Neural cell (in vitro differentiated cells): ENCODE measurements around the gene TYMP. TPM values are rescaled to one million over a fixed set of nuclear protein-coding genes. Genes with fewer than 3 reads are reported as not detected.
"Not testable (repeated sequence)": the region's sequence is repeated elsewhere in the genome, so short reads cannot be mapped to it uniquely, and the experiment has no call there.

Source experiments
- H2AFZ ChIP-seq: fragments of 200-600, 300-800 bp; sonication (generic), shearing (Covaris generic); 2 replicates; pipeline ENCODE4 v1.6.0; 2014; ENCODE audit warnings: low read depth, mild to moderate bottlenecking, antibody characterized with exemption, low read length, moderate library complexity
- H3F3A ChIP-seq: fragments of 200-600 bp; shearing (Covaris generic); 2 replicates; pipeline ENCODE4 v1.6.1; 2016; ENCODE audit warnings: mild to moderate bottlenecking, moderate library complexity, mixed read lengths, antibody characterized with exemption, low read length; ENCODE audit not compliant: insufficient read depth, poor library complexity, severe bottlenecking
- H3K27ac ChIP-seq: fragments of 200-600, 300-800 bp; sonication (generic), shearing (Covaris generic); 2 replicates; pipeline ENCODE4 v1.5.1; 2014; ENCODE audit warnings: mild to moderate bottlenecking, low read length, moderate library complexity
- H3K27me3 ChIP-seq: fragments of 300-800, 200-600 bp; sonication (generic), shearing (Covaris generic); 2 replicates; pipeline ENCODE4 v1.6.0; 2014; ENCODE audit warnings: mild to moderate bottlenecking, low read depth, low read length, moderate library complexity; ENCODE audit not compliant: insufficient read depth
- H3K36me3 ChIP-seq: fragments of 300-800, 200-600 bp; sonication (generic), shearing (Covaris generic); 2 replicates; pipeline ENCODE4 v1.5.1; 2014; ENCODE audit warnings: mild to moderate bottlenecking, antibody characterized with exemption, low read length, moderate library complexity; ENCODE audit not compliant: insufficient read depth
- H3K4me2 ChIP-seq: fragments of 300-800, 200-600 bp; sonication (generic), shearing (Covaris generic); 2 replicates; pipeline ENCODE4 v1.6.0; 2014; ENCODE audit warnings: mild to moderate bottlenecking, low read length
- H3K4me3 ChIP-seq: fragments of 300-800, 200-600 bp; sonication (generic), shearing (Covaris generic); 2 replicates; pipeline ENCODE4 v1.5.1; 2014; ENCODE audit warnings: mild to moderate bottlenecking, low read length, moderate library complexity
- H3K79me2 ChIP-seq: fragments of 200-600 bp; shearing (Covaris generic); replicated peaks from 2 replicates; pipeline ENCODE4 v1.6.0; 2014; ENCODE audit warnings: mild to moderate bottlenecking, low read length, moderate library complexity; ENCODE audit not compliant: insufficient read depth
- H3K9ac ChIP-seq: fragments of 300-800, 200-600 bp; sonication (generic), shearing (Covaris generic); 2 replicates; pipeline ENCODE4 v1.6.1; 2016; ENCODE audit warnings: mild to moderate bottlenecking, low read length, mixed read lengths
- H3K9me2 ChIP-seq: fragments of 200-600 bp; shearing (Covaris generic); 2 replicates; pipeline ENCODE4 v1.6.1; 2016; ENCODE audit warnings: mild to moderate bottlenecking, low read length, mixed read lengths; ENCODE audit not compliant: insufficient read depth
- H3K9me3 ChIP-seq: fragments of 200-600, 300-800 bp; sonication (generic), shearing (Covaris generic); 2 replicates; pipeline ENCODE4 v1.6.1; 2016; ENCODE audit warnings: mild to moderate bottlenecking, mixed run types, low read length, moderate library complexity, mixed read lengths
- H4K20me1 ChIP-seq: fragments of 200-600 bp; shearing (Covaris generic); 2 replicates; pipeline ENCODE4 v1.6.1; 2016; ENCODE audit warnings: mild to moderate bottlenecking, mixed run types; ENCODE audit not compliant: insufficient read depth
- EP300 ChIP-seq: fragments of 450-650 bp; conservative IDR thresholded peaks from 2 replicates; pipeline ENCODE4 v1.6.1; 2014; ENCODE audit warnings: antibody characterized with exemption, mild to moderate bottlenecking, moderate library complexity; ENCODE audit not compliant: poor library complexity, severe bottlenecking
- EZH2 ChIP-seq: fragments of 200-600, 300-800 bp; shearing (Covaris generic), sonication (generic); IDR thresholded peaks from 2 replicates; pipeline ENCODE4 v1.6.1; 2014; ENCODE audit warnings: antibody characterized with exemption, low read length, borderline replicate concordance, mild to moderate bottlenecking; ENCODE audit not compliant: insufficient read depth, poor library complexity, severe bottlenecking
- MXI1 ChIP-seq: fragments of 450-650 bp; conservative IDR thresholded peaks from 2 replicates; pipeline ENCODE4 v1.6.1; 2014; ENCODE audit warnings: antibody characterized with exemption, mild to moderate bottlenecking; ENCODE audit not compliant: poor library complexity, severe bottlenecking
- POLR2AphosphoS5 ChIP-seq: IDR thresholded peaks from 2 replicates; pipeline ENCODE4 v1.6.1; 2012
- RAD21 ChIP-seq: fragments of 450-650 bp; conservative IDR thresholded peaks from 2 replicates; pipeline ENCODE4 v1.6.1; 2014; ENCODE audit warnings: antibody characterized with exemption, mild to moderate bottlenecking, moderate library complexity
- SMC3 ChIP-seq: fragments of 450-650 bp; conservative IDR thresholded peaks from 2 replicates; pipeline ENCODE4 v1.6.1; 2014; ENCODE audit warnings: antibody characterized with exemption, mild to moderate bottlenecking, moderate library complexity; ENCODE audit not compliant: poor library complexity
- TAF1 ChIP-seq: IDR thresholded peaks from 2 replicates; pipeline ENCODE4 v1.6.1; 2012; ENCODE audit warnings: low read depth
- polyA plus RNA-seq: library from polyadenylated mRNA; depleted of rRNA; stranded (reverse); fragments of >200 nt; gene quantifications from 2 replicates; pipeline ENCODE4 v1.2.3, GENCODE V29; 2014
- TF ChIP-seq, protein P1 (sequence below): IDR thresholded peaks from 2 replicates; pipeline ENCODE4 v1.6.1; 2012; ENCODE audit warnings: borderline replicate concordance
- TF ChIP-seq, protein P2 (sequence below): fragments of 450-650 bp; IDR thresholded peaks from 2 replicates; pipeline ENCODE4 v1.5.1; 2014; ENCODE audit warnings: antibody characterized with exemption, mild to moderate bottlenecking, moderate library complexity; ENCODE audit not compliant: poor library complexity, severe bottlenecking

TYMP gene
- polyA plus RNA-seq, 1 donor from 2014 or later = 0.87 TPM

- Histone ChIP-seq H3F3A (no peaks in the 10 kb centered on the region), H4K20me1 (no peaks in the 10 kb centered on the region), H2AFZ (no peak overlapping the region), H3K4me3 (no peak overlapping the region), H3K9ac (no peak overlapping the region), H3K79me2 (no peaks in the 10 kb centered on the region), H3K27ac (no peak overlapping the region), H3K36me3 (no peaks in the 10 kb centered on the region), H3K27me3 (no peaks in the 10 kb centered on the region), H3K9me3 (no peaks in the 10 kb centered on the region), H3K4me2 (no peak overlapping the region), H3K9me2 (no peaks in the 10 kb centered on the region)
- no peak for TF ChIP-seq TAF1
- TF ChIP-seq EP300 = no peak
- TF ChIP-seq, protein P1, sequence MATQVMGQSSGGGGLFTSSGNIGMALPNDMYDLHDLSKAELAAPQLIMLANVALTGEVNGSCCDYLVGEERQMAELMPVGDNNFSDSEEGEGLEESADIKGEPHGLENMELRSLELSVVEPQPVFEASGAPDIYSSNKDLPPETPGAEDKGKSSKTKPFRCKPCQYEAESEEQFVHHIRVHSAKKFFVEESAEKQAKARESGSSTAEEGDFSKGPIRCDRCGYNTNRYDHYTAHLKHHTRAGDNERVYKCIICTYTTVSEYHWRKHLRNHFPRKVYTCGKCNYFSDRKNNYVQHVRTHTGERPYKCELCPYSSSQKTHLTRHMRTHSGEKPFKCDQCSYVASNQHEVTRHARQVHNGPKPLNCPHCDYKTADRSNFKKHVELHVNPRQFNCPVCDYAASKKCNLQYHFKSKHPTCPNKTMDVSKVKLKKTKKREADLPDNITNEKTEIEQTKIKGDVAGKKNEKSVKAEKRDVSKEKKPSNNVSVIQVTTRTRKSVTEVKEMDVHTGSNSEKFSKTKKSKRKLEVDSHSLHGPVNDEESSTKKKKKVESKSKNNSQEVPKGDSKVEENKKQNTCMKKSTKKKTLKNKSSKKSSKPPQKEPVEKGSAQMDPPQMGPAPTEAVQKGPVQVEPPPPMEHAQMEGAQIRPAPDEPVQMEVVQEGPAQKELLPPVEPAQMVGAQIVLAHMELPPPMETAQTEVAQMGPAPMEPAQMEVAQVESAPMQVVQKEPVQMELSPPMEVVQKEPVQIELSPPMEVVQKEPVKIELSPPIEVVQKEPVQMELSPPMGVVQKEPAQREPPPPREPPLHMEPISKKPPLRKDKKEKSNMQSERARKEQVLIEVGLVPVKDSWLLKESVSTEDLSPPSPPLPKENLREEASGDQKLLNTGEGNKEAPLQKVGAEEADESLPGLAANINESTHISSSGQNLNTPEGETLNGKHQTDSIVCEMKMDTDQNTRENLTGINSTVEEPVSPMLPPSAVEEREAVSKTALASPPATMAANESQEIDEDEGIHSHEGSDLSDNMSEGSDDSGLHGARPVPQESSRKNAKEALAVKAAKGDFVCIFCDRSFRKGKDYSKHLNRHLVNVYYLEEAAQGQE = no peak
- TF ChIP-seq, protein P2, sequence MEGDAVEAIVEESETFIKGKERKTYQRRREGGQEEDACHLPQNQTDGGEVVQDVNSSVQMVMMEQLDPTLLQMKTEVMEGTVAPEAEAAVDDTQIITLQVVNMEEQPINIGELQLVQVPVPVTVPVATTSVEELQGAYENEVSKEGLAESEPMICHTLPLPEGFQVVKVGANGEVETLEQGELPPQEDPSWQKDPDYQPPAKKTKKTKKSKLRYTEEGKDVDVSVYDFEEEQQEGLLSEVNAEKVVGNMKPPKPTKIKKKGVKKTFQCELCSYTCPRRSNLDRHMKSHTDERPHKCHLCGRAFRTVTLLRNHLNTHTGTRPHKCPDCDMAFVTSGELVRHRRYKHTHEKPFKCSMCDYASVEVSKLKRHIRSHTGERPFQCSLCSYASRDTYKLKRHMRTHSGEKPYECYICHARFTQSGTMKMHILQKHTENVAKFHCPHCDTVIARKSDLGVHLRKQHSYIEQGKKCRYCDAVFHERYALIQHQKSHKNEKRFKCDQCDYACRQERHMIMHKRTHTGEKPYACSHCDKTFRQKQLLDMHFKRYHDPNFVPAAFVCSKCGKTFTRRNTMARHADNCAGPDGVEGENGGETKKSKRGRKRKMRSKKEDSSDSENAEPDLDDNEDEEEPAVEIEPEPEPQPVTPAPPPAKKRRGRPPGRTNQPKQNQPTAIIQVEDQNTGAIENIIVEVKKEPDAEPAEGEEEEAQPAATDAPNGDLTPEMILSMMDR = no peak
- no peak for TF ChIP-seq RAD21
- TF ChIP-seq SMC3 = no peak
- TF ChIP-seq MXI1 = no peak
- no peak for TF ChIP-seq POLR2AphosphoS5
- no peak for TF ChIP-seq EZH2
These were observed 8.9 kb downstream of the TYMP start for GRCh38 chr22:50520826-50521453.

- not testable (repeated sequence) for H3K9ac ChIP-seq, H3F3A ChIP-seq, H4K20me1 ChIP-seq, H3K9me3 ChIP-seq, H3K27me3 ChIP-seq, H3K4me2 ChIP-seq, H3K79me2 ChIP-seq, H3K27ac ChIP-seq, H3K4me3 ChIP-seq, H3K36me3 ChIP-seq, H3K9me2 ChIP-seq, H2AFZ ChIP-seq
These were observed 9.6 kb downstream of the TYMP start for GRCh38 chr22:50520184-50520583.

DNA sequence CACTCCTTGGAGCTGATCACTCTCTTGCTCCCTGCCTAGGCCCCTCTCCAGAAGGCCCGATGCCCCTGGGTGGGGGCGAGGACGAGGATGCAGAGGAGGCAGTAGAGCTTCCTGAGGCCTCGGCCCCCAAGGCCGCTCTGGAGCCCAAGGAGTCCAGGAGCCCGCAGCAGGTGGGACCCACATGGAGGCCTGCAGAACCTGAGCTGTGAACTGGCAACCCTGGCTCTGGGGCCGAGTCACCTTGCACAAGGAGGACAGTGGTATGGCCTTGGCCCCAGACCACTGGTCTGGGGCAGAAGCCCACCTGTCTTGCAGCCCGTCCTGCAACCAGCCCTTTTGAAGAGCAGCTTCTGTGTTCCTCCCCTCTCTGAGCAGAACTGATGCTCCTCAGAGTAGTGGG lies 10.7 kb downstream of the TYMP start:
- no peaks in the 10 kb centered on the region for H3K36me3 ChIP-seq

More for the DNA sequence above, 10.7 kb downstream of the TYMP start:
- Histone ChIP-seq H4K20me1 (no peaks in the 10 kb centered on the region), H3K4me2 (no peak overlapping the region), H3K27me3 (no peaks in the 10 kb centered on the region), H3K9me2 (no peaks in the 10 kb centered on the region), H3F3A (no peaks in the 10 kb centered on the region), H3K9me3 (no peaks in the 10 kb centered on the region), H2AFZ (no peak overlapping the region), H3K79me2 (no peaks in the 10 kb centered on the region), H3K9ac (no peak overlapping the region), H3K27ac (no peak overlapping the region), H3K4me3 (no peak overlapping the region)
- TF ChIP-seq, protein P1 = no peak
- TF ChIP-seq EP300 (no peak), POLR2AphosphoS5 (no peak), TAF1 (no peak), EZH2 (no peak), MXI1 (no peak), SMC3 (no peak), RAD21 (no peak)
- TF ChIP-seq, protein P2 = no peak
